Large intestine (tissue), 3 donors: ENCODE data around the gene TP73. TPM values are rescaled to one million over a fixed set of nuclear protein-coding genes. Genes with fewer than 3 reads are reported as not detected.

Experiments used
- DNase-seq, 2 donors: peaks; one replicate each; pipeline versions ENCODE4 v3.0.0 to v3.0.0-alpha.2; 2013
- H3K27ac ChIP-seq: one replicate; pipeline ENCODE4 v1.5.1; 2013; ENCODE audit warnings: low read length
- H3K27me3 ChIP-seq: 2 replicates; pipeline ENCODE4 v1.6.1; 2013; ENCODE audit warnings: low read length; ENCODE audit not compliant: control insufficient read depth, insufficient read depth
- H3K36me3 ChIP-seq: 2 replicates; pipeline ENCODE4 v1.6.1; 2013; ENCODE audit warnings: low read length; ENCODE audit not compliant: control insufficient read depth, insufficient read depth
- H3K4me1 ChIP-seq: one replicate; pipeline ENCODE4 v1.6.1; 2013; ENCODE audit warnings: low read length; ENCODE audit not compliant: control insufficient read depth, insufficient read depth
- H3K4me3 ChIP-seq: one replicate; pipeline ENCODE4 v1.5.1; 2013; ENCODE audit warnings: low read length
- H3K9me3 ChIP-seq: one replicate; pipeline ENCODE4 v1.6.1; 2013; ENCODE audit warnings: mild to moderate bottlenecking, low read depth, low read length, moderate library complexity; ENCODE audit not compliant: control insufficient read depth
- WGBS: methylation state at CpG from one replicate; pipeline ENCODE4 v1.1.5; 2013; ENCODE audit warnings: low lambda C conversion rate; ENCODE audit not compliant: insufficient coverage; 5-methylcytosine and 5-hydroxymethylcytosine counted together
- polyA plus RNA-seq: library from polyadenylated mRNA; unstranded; fragments of 120-200 nt; gene quantifications from one replicate; pipeline ENCODE4 v1.2.1, GENCODE V29; 2013

The TP73 gene
- polyA plus RNA-seq, 1 donor = 0.55 TPM

DNA sequence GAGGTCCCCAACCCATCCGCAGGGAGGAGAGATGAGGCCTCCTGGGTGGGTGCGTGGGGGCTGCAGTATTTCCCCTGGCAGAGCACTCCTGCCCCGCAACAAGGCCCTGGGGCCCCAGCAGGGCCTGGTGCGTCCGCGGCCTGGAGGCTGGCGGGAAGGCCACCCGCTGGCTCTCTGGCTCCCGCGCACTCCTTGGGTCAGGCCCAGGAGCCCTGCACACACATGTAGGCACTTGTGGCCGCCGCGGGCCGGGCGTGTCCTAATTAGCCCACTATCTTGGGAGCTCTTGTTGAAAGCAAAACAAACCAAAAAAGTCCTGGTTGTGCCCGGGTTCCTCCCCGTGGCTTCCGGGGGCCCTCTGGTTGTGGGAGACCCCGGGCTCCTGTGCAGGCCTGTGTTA lies 50.2 kb downstream of the TP73 start:
- WGBS = no CpG with 5 or more reads among the region's 19 CpGs
- H3K27me3 ChIP-seq = peaks cover 36% of the 10 kb centered on the region
- H3K36me3 ChIP-seq = no peaks in the 10 kb centered on the region
- H3K9me3 ChIP-seq = no peaks in the 10 kb centered on the region
- H3K4me3 ChIP-seq = no peak overlapping the region
- no peaks in the 10 kb centered on the region for H3K4me1 ChIP-seq
- no peak overlapping the region for H3K27ac ChIP-seq
- no peak for DNase-seq

DNA sequence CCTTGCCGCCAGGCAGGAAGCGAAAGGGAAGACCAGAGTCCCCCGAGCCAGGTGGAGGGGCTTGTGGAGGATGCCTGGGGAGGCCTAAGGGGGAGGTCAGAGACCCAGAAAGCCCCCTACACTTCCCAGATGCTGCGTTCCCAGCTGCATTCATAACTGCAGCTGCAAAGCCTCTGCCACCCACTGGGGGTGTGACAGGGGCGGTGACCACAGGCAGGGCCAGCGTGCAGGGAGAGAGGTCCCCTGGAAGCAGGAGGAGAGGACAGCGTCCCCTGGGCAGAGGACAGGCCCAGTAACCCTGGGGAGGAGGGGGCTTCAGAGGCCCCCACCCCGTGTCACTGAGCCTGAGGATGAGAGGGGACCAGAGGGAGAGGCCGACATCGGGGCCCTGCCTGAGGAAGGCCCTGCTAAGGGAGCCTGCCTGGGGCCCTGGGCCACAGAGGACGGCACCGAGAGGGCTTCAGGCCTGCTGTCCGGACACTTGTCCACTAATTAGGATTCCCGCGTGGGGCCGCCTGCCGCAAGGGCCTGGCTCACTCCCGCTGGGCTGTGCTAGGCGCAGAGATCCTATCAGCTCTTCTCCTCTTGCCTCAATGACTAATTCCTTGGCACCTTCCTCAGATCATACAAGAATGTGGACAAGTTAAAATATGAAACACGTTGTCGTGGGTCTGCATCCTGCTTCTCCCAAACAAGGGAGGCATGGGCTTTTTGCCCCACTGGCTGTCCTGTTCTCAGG lies 50.8 kb downstream of the TP73 start:
- WGBS = no CpG with 5 or more reads among the region's 21 CpGs

DNA sequence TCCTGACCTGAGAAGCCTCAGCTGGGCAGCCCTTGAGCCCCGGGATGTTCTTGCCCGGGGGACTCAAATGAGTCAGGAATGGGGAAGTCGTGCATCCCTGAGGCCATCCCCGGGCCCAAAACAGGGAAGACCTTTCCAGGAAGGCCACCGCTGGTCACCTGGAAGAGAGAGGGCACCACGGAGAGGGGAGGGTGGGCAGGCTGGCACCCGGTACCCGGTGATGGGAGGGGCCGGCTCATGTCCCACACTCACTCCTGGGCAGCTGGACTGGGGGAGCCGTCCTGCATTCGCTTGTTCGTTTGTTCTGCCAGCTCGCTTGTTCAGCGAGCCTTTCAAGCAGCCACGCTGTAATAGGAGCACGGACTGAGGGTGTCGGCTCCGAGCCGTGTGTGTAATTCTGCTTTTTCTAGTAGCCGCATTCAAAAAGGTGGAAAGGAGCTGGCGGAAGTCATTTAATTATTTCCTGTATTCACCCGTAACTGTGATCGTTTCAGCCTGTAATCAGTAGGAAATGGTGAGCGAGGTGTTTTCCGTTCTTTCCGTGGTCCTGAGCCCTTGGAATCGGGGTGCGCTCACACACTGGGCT lies 51.6 kb downstream of the TP73 start:
- no peaks in the 10 kb centered on the region for H3K9me3 ChIP-seq
- H3K27ac ChIP-seq = no peak overlapping the region
- no peaks in the 10 kb centered on the region for H3K4me1 ChIP-seq
- H3K27me3 ChIP-seq = peaks cover 38% of the 10 kb centered on the region
- no peak for DNase-seq
- no CpG with 5 or more reads among the region's 28 CpGs for WGBS
- no peaks in the 10 kb centered on the region for H3K36me3 ChIP-seq
- no peak overlapping the region for H3K4me3 ChIP-seq

More for the DNA sequence above, 50.8 kb downstream of the TP73 start:
- Histone ChIP-seq H3K4me3 (no peak overlapping the region), H3K9me3 (no peaks in the 10 kb centered on the region), H3K36me3 (no peaks in the 10 kb centered on the region), H3K27ac (no peak overlapping the region), H3K4me1 (no peaks in the 10 kb centered on the region), H3K27me3 (peaks cover 38% of the 10 kb centered on the region)
- DNase-seq = no peak

DNA sequence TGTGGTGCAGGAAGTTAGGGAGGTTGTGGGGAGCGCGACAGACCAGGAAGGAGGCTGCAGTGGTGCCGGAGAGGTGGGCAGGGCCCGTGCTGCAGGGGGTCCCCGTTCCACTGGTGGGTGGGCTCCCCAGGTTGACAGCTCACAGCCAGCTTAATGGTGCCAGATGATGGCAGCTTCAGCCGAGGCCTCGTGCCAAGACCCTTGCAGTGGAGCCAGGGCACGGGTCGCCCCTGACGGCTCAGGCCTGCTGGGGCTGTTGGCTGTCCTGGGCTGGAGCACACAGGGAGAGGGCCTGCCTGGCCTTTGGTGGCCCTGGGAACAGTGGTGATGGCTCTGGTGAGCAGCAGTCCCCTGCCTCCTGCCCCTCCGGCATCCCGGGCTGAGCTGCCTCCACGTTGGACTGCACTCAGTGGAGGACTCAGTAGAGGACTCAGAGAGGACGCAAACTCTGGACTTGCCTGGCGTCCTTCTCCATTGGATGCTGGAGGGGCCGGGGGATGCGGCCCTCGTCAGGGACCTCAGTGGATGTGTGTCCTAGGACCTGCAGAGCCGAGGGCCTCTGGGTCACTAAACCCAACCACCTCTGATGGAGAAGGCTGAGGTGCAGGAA lies 53.1 kb downstream of the TP73 start:
- Histone ChIP-seq H3K4me3 (no peak overlapping the region), H3K36me3 (no peaks in the 10 kb centered on the region), H3K4me1 (no peaks in the 10 kb centered on the region), H3K27ac (no peak overlapping the region), H3K27me3 (peaks cover 34% of the 10 kb centered on the region), H3K9me3 (no peaks in the 10 kb centered on the region)
- DNase-seq = no peak
- WGBS = no CpG with 5 or more reads among the region's 19 CpGs

DNA sequence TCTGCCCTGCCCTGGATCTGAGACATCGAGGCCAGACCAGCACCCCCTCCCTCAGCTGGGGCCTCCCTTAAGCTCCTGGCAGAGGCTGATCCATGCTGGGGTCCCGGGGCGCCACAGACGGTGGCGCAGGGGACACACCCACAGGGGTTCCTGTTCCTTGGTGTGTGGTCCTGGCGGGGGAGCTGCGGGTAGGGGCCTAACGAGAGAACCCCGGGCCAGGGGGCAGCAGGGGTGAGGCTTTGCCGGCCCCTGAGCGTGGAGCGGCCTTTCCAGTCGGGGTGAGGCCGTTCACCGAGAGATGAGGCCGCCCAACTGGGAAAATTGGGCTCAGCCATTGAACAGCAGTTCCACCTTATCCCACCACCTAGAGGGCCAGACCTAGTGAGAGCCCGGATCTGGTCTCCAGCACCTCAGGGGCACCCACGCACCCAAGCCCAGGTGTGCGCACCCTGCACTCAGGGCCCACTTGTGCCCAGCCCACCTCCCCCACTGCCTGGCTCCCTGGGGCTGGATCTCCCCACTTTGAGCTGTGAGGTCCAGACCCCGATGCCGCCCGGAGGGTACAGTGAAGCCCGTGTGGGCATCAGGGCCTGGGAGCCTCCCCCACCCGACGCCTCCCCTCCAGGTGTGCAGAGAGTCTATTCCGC lies 54.5 kb downstream of the TP73 start:
- Histone ChIP-seq H3K9me3 (no peaks in the 10 kb centered on the region), H3K27me3 (peaks cover 43% of the 10 kb centered on the region), H3K27ac (no peak overlapping the region), H3K36me3 (no peaks in the 10 kb centered on the region), H3K4me1 (no peaks in the 10 kb centered on the region), H3K4me3 (no peak overlapping the region)
- no CpG with 5 or more reads among the region's 26 CpGs for WGBS
- no peak for DNase-seq

DNA sequence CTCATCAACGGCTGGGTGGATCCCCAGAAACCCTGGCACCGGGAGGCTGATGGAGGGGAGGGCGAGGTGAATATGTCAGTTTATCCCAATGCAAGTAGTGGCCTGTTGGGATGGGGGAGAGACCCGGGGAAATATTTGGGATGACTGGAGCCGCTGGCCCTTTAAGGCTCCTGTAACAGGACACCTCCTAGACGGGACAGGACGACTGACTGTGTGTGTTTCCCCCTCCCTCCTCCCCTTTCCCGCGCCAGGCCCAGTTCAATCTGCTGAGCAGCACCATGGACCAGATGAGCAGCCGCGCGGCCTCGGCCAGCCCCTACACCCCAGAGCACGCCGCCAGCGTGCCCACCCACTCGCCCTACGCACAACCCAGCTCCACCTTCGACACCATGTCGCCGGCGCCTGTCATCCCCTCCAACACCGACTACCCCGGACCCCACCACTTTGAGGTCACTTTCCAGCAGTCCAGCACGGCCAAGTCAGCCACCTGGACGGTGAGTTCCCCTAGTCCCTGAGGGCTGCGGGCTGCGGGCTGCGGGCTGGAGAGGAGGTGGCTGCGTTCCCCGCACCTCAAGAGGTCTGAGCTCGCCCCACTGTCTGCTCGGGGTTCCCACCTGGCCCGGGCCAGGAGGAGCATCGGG lies 55.1 kb downstream of the TP73 start:
- Histone ChIP-seq H3K36me3 (no peaks in the 10 kb centered on the region), H3K27ac (no peak overlapping the region), H3K9me3 (no peaks in the 10 kb centered on the region), H3K27me3 (peaks cover 43% of the 10 kb centered on the region), H3K4me1 (no peaks in the 10 kb centered on the region), H3K4me3 (no peak overlapping the region)
- WGBS = no CpG with 5 or more reads among the region's 35 CpGs
- DNase-seq = no peak

DNA sequence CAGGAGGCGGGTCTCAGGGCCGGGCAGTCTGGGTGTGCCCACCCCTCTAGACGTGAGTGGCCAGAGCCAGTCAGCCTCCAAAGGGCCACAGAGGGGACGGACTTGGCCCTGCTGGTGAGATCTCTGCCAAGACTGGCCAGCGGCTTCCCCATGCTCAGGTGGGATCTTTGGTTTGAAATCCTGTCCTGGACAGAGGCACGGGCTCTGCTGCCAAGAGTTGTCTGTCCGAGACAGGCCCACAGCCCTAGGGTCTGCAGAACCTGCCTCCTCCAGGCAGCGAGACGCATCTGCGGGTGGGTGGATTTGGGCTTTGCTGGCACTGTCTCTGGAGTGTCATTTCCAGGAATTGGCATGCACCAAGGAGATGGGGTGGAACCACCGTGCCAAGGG lies 55.6 kb downstream of the TP73 start:
- no peak overlapping the region for H3K4me3 ChIP-seq
- no peaks in the 10 kb centered on the region for H3K9me3 ChIP-seq
- no peaks in the 10 kb centered on the region for H3K4me1 ChIP-seq
- DNase-seq = no peak
- H3K36me3 ChIP-seq = no peaks in the 10 kb centered on the region
- WGBS = no CpG with 5 or more reads among the region's 11 CpGs
- H3K27me3 ChIP-seq = peaks cover 43% of the 10 kb centered on the region
- H3K27ac ChIP-seq = no peak overlapping the region

DNA sequence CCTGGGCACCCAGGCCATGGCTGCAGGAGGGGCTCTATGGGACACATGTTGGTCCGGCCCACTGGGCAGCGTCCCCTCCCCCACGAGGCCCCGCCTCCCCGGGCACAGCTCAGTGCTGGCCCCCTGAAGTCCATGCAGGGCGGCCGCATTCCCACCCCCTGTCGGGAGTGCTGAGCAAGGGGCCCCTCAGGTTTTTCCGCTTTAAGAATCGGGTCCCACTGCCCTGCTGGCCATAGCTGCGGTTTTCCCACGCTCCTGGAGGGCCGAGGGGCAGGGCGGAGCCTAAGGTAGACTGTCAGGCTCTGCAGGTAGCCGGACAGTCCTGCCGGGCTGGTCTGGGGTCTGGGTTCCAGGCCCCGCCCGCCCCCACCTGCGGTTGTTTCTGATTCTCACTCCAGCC lies 56.5 kb downstream of the TP73 start:
- Histone ChIP-seq H3K9me3 (no peaks in the 10 kb centered on the region), H3K27me3 (peaks cover 46% of the 10 kb centered on the region), H3K4me1 (no peaks in the 10 kb centered on the region), H3K4me3 (no peak overlapping the region), H3K36me3 (no peaks in the 10 kb centered on the region), H3K27ac (no peak overlapping the region)
- no CpG with 5 or more reads among the region's 19 CpGs for WGBS
- DNase-seq = no peak

DNA sequence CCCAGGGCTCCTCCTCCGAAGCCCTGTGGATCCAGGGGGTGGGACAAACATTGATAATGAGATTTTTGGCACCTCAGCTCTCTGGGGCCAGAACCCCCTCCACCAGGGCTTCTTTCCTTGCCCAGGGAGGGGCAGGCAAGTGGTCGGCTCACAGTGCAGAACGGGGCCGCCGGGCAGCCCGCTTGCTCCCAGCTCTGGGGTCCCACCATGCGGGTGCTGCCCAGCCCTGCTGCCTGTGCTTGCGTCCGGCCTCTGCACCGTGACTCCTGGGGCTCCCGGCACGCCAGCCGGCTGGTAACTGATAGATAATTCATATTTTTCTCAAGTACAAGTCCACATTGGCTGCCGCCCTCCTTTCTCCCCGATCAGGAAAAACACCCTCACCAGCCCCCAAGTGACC lies 57.9 kb downstream of the TP73 start:
- H3K36me3 ChIP-seq = no peaks in the 10 kb centered on the region
- no peak overlapping the region for H3K27ac ChIP-seq
- H3K4me3 ChIP-seq = no peak overlapping the region
- DNase-seq = no peak
- no peaks in the 10 kb centered on the region for H3K9me3 ChIP-seq
- peaks cover 46% of the 10 kb centered on the region for H3K27me3 ChIP-seq
- no peaks in the 10 kb centered on the region for H3K4me1 ChIP-seq
- no CpG with 5 or more reads among the region's 15 CpGs for WGBS

DNA sequence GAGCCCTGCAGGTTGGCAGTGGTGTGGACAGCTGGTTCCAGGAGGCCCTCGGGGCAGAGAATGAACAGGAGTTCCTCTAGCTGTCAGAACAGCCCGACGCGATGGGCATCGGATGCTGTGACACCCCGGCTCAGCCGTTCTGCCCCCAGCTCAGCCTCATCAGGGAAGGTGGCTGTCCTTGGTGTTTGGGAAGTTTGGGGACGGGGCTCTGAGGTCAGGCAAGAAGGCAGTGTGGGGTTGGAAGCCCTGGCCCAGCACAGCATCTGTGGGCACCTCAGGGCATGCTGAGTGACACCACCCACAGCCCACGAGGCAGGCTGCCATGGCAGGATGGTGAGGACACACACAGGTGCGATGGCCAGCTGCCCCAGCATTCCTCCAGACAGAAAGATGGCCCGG lies 59.1 kb downstream of the TP73 start:
- DNase-seq = no peak
- H3K9me3 ChIP-seq = no peaks in the 10 kb centered on the region
- H3K4me3 ChIP-seq = no peak overlapping the region
- no peak overlapping the region for H3K27ac ChIP-seq
- H3K27me3 ChIP-seq = peaks cover 49% of the 10 kb centered on the region
- WGBS = no CpG with 5 or more reads among the region's 11 CpGs
- H3K4me1 ChIP-seq = no peaks in the 10 kb centered on the region
- H3K36me3 ChIP-seq = no peaks in the 10 kb centered on the region
